H1 (cell line): ENCODE data around the gene LDLRAD4.

ENCODE experiments used
- BCL11A ChIP-seq, 2 experiments: IDR thresholded peaks; one replicate each; pipeline ENCODE4 v1.6.1; 2011; ENCODE audit warnings: low read depth in 2 of 2, low read length in 2 of 2, mild to moderate bottlenecking in 2 of 2
- BRCA1 ChIP-seq: IDR thresholded peaks from 2 replicates; pipeline ENCODE4 v1.6.1; 2012; ENCODE audit warnings: low read depth, low read length, improper control_type of control experiment
- CTCF ChIP-seq, 3 experiments: IDR thresholded peaks; 1 replicate in 2 of 3; 2 replicates in 1 of 3; pipeline versions ENCODE4 v1.5.1 to v1.6.1; 2011; ENCODE audit warnings: low read length in 3 of 3, mild to moderate bottlenecking in 3 of 3, inconsistent platforms in 2 of 3, low read depth in 1 of 3, moderate library complexity in 1 of 3; ENCODE audit not compliant: insufficient read depth in 1 of 3; ENCODE audit errors: control extremely low read depth in 1 of 3
- EP300 ChIP-seq, 2 experiments: IDR thresholded peaks; 1 replicate in 1 of 2; 2 replicates in 1 of 2; pipeline ENCODE4 v1.6.1; 2011 to 2012; ENCODE audit warnings: low read depth in 2 of 2, low read length in 2 of 2, mild to moderate bottlenecking in 2 of 2, borderline replicate concordance in 1 of 2, inconsistent platforms in 1 of 2, moderate library complexity in 1 of 2
- EZH2 ChIP-seq: fragments of 200-600 bp; sonication (generic); IDR thresholded peaks from 2 replicates; pipeline ENCODE4 v1.7.1; 2012; ENCODE audit warnings: low read depth, mild to moderate bottlenecking, moderate library complexity, low read length, inconsistent platforms; ENCODE audit not compliant: severe bottlenecking
- GTF2F1 ChIP-seq: IDR thresholded peaks from 2 replicates; pipeline ENCODE4 v1.6.1; 2012; ENCODE audit warnings: low read depth, low read length, improper control_type of control experiment, borderline replicate concordance

- TF ChIP-seq EP300 (IDR thresholded peaks at IDR 0.05; ENCODE audit: borderline replicate concordance in 1 of 2, low read depth in 2 of 2, low read length in 2 of 2) (no peak), GTF2F1 (no peak), BRCA1 (no peak), CTCF (IDR thresholded peaks at IDR 0.05; ENCODE audit: control extremely low read depth in 1 of 3, insufficient read depth in 1 of 3, low read depth in 1 of 3, low read length in 3 of 3) (no peak), EZH2 (no peak), BCL11A (IDR thresholded peaks at IDR 0.05; ENCODE audit: low read depth in 2 of 2, low read length in 2 of 2) (no peak)
Measured at GRCh38 chr18:13451661-13452387, 233.3 kb downstream of the LDLRAD4 start.
